ENCODE results near the gene SWSAP1. TPM values are rescaled to one million over a fixed set of nuclear protein-coding genes. Genes with fewer than 3 reads are reported as not detected.

Gene SWSAP1
- total RNA-seq, 2 donors from 2014 or later = 3.0 to 4.6 TPM

DNA sequence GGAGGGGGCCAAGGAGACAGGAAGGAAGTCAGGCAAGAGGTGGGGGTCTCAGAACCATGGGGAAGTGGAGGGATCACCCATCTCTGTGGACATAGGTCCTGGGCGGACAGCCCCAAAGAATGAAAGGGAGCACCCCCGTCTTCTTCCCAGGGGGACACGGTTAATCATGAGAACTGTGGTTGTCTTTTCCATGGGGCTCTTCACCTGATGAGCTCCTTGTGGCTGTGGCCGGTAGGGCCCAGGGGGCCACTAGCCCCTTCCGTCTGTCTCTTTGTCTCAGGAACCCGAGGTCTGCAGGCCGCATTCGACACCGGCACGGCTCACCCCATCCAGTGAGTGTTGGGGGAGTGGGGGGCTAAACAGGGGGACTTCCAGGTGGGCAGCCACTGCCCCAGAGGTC is 10.6 kb upstream of the SWSAP1 start:
- H3K27ac ChIP-seq = no peak overlapping the region
- no peak for DNase-seq
- no peaks in the 10 kb centered on the region for H3K9me3 ChIP-seq
- H3K4me1 ChIP-seq = no peaks in the 10 kb centered on the region
- TF ChIP-seq, protein P1, sequence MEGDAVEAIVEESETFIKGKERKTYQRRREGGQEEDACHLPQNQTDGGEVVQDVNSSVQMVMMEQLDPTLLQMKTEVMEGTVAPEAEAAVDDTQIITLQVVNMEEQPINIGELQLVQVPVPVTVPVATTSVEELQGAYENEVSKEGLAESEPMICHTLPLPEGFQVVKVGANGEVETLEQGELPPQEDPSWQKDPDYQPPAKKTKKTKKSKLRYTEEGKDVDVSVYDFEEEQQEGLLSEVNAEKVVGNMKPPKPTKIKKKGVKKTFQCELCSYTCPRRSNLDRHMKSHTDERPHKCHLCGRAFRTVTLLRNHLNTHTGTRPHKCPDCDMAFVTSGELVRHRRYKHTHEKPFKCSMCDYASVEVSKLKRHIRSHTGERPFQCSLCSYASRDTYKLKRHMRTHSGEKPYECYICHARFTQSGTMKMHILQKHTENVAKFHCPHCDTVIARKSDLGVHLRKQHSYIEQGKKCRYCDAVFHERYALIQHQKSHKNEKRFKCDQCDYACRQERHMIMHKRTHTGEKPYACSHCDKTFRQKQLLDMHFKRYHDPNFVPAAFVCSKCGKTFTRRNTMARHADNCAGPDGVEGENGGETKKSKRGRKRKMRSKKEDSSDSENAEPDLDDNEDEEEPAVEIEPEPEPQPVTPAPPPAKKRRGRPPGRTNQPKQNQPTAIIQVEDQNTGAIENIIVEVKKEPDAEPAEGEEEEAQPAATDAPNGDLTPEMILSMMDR (IDR thresholded peaks at IDR 0.05) = no peak
- intact Hi-C loops (cut with DNase I) = no loop called here
- no peak overlapping the region for H3K9ac ChIP-seq (ENCODE audit: low read depth in 2 of 2, low read length in 2 of 2)
- H3K27me3 ChIP-seq = no peaks in the 10 kb centered on the region
- H3K4me3 ChIP-seq = no peak overlapping the region
- H3K36me3 ChIP-seq = no peaks in the 10 kb centered on the region

DNA sequence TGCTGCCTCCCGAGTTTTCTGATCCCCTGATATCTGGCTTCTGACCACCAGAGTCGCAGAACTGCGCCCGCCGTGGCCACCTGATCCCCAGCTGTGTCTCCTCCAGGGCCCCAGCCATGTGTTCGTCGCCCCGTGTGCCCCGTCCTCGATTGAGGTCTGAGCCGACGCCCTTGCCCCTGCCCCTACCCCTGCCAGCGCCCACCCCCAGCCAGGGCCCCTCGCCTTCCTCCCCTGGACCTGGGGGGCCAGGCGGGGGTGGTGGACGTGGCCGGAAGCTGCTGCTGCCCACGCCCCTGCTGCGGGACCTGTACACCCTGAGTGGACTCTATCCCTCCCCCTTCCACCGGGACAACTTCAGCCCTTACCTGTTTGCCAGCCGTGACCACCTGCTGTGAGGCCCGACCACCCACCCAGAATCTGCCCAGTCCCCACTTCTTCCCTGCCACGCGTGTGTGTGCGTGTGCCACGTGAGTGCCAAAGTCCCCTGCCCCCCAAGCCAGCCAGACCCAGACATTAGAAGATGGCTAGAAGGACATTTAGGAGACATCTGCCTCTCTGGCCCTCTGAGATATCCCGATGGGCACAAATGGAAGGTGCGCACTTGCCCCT is 10.1 kb upstream of the SWSAP1 start:
- no peak overlapping the region for H3K27ac ChIP-seq
- TF ChIP-seq, protein P1 (IDR thresholded peaks at IDR 0.05) = no peak
- H3K36me3 ChIP-seq = no peaks in the 10 kb centered on the region
- intact Hi-C loops (cut with DNase I) = no loop called here
- H3K4me3 ChIP-seq = no peak overlapping the region
- H3K9ac ChIP-seq (ENCODE audit: low read depth in 2 of 2, low read length in 2 of 2) = no peak overlapping the region
- no peaks in the 10 kb centered on the region for H3K9me3 ChIP-seq
- H3K4me1 ChIP-seq = no peaks in the 10 kb centered on the region
- no peaks in the 10 kb centered on the region for H3K27me3 ChIP-seq
- no peak for DNase-seq

DNA sequence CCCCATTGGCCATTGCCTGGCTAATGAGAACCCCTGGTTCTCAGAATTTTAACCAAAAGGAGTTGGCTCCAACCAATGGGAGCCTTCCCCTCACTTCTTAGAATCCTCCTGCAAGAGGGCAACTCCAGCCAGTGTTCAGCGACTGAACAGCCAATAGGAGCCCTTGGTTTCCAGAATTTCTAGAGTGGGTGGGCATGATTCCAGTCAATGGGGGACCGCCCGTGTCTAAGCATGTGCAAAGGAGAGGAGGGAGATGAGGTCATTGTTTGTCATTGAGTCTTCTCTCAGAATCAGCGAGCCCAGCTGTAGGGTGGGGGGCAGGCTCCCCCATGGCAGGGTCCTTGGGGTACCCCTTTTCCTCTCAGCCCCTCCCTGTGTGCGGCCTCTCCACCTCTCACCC is 9.5 kb upstream of the SWSAP1 start:
- Histone ChIP-seq H3K36me3 (no peaks in the 10 kb centered on the region), H3K4me1 (no peaks in the 10 kb centered on the region), H3K4me3 (no peak overlapping the region), H3K9ac (ENCODE audit: low read depth in 2 of 2, low read length in 2 of 2) (no peak overlapping the region), H3K27ac (no peak overlapping the region), H3K9me3 (no peaks in the 10 kb centered on the region), H3K27me3 (no peaks in the 10 kb centered on the region)
- intact Hi-C loops (cut with DNase I) = no loop called here
- TF ChIP-seq, protein P1 (IDR thresholded peaks at IDR 0.05) = no peak
- DNase-seq = no peak

DNA sequence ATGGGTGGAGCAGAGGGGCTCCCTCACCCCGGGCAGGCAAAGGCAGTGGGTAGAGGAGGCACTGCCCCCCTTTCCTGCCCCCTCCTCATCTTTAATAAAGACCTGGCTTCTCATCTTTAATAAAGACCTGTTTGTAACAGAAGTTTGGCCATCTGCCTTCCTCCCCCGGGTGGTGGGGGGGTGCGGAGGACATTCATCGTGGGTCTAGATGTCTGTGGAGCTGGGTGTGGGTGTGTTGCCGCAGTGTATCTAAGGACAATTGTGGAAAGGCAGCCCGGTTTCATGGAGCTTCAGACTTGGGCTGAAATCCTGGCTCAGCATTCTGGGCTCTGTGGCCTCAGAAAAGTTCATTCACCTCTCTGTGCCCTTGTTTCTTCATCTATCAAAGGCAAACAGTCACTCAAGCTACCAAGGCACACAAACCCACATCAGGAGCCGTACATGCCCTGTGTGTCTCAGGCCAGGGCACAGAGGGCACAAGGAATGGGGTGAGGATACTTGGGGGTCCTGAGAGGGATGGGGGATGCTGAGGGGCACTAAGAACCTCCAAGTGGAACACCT is 8.8 kb upstream of the SWSAP1 start:
- Histone ChIP-seq H3K36me3 (no peaks in the 10 kb centered on the region), H3K4me3 (no peak overlapping the region), H3K9me3 (no peaks in the 10 kb centered on the region), H3K27me3 (no peaks in the 10 kb centered on the region), H3K9ac (ENCODE audit: low read depth in 2 of 2, low read length in 2 of 2) (no peak overlapping the region), H3K4me1 (no peaks in the 10 kb centered on the region), H3K27ac (no peak overlapping the region)
- no peak for DNase-seq
- intact Hi-C loops (cut with DNase I) = no loop called here
- TF ChIP-seq, protein P1 (IDR thresholded peaks at IDR 0.05) = no peak

DNA sequence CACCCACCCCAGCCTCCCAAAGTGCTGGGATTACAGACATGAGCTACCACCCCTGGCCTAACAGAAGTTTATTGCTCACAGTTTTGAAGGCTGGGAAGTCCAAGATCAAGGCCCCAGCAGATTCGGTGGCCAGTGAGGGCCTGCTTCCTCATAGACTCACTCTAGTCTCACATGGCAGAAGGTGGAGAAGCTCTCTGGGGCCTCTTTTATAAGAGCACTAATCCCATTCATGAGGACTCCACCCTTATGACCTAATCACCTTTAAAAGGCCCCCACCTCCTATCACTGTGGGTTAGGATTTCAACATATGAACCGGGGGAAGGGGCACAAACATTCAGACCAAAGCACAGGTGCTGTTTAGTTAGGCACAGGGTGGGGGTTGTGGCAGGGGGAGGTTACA is 6.9 kb upstream of the SWSAP1 start:
- intact Hi-C loops (cut with DNase I) = no loop called here
- Histone ChIP-seq H3K27me3 (no peaks in the 10 kb centered on the region), H3K9ac (ENCODE audit: low read depth in 2 of 2, low read length in 2 of 2) (no peak overlapping the region), H3K9me3 (no peaks in the 10 kb centered on the region), H3K36me3 (no peaks in the 10 kb centered on the region), H3K27ac (no peak overlapping the region), H3K4me1 (no peaks in the 10 kb centered on the region), H3K4me3 (no peak overlapping the region)
- DNase-seq = no peak
- TF ChIP-seq, protein P1 (IDR thresholded peaks at IDR 0.05) = no peak
